HG03565 (cell line): ENCODE measurements around the gene MAPK8.

Source experiments
- ATAC-seq: cut with Tn5 transposase; IDR thresholded peaks from one replicate; pipeline ENCODE4 v1.9.1; 2021; ENCODE audit warnings: mild to moderate bottlenecking, moderate library complexity; ENCODE audit not compliant: unreplicated experiment

Gene MAPK8

DNA sequence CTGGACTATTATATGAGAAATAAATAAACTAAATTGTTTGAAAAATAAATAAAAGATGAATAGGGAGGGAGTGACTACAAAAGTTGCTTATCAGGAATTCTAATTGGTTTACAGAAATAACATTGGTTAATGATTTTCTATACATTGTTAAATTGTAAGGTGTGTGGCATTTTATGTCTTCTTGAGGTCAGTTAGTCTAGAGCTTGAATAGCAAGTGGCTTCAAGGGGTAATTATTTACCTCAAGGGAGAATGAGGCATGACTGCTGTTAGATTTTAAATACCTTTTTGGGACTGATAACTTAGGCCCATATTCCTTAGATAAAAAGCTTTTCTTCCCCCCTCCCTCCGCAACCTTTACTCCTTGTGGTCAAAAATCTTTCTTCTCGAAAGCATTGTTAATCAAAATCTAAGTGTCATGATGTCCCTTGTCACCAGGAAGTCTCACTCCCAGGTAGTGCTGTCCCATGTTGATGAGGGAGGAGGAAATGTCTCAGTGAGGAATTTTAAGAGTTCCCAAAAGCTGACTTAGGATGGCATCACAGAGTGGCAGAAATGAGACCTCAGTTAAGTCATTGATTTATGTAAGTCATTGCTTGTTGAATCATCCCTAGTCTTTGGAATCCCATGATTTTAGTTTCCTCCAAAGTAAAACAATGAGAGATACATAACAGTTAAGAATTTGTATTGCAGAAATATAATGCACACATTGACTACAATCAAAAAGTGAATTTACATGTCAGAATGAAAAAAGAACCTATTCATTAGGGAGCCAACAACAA, 71.5 kb downstream of the MAPK8 start:
- no peak for ATAC-seq

GRCh38 chr10:48378675-48379074, 72.2 kb downstream of the MAPK8 start:
- ATAC-seq: no peak

DNA sequence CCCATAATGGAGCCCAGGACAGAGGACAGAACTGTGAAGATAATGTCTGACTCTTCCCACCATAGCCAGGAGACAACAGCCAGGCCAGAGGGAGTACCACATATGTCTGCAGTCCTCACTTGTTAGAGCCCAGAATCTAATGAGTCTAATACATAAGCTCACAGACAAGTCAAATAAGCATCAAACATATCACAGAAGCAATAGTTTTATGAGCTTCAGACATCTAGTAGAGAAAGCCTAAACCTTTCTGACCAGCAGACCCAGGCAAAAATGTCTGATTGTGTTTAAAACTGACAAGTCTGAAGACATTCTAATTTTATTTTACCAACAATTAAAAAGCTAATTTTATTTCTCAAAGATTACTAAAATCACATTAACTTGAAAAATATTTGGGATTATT, 75.5 kb downstream of the MAPK8 start:
- ATAC-seq: no peak

DNA sequence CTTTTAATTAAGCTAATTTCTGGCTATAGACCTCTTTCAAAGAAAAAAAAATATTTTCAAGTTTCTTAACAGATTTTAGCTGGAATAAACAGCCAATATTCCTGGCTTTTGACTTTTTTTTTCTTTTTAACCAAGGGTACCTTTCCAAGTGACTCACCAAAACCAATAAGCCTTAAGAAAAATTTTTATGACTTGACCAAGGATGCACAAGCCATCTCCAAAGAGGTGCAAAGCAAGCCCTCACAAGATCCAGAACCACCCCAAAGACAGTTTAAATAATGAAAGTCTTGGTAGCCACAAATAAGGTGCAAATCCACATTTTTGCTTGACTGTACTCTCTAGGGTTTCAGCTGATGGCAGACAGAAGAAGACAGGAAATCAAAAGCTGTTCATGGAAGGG, 76.5 kb downstream of the MAPK8 start:
- ATAC-seq: no peak

- no peak for ATAC-seq
Measured at GRCh38 chr10:48383393-48383792, 76.9 kb downstream of the MAPK8 start.

GRCh38 chr10:48384699-48384982, 78.2 kb downstream of the MAPK8 start:
- ATAC-seq: no peak

- no peak for ATAC-seq
Measured at GRCh38 chr10:48389272-48389671, 82.8 kb downstream of the MAPK8 start.

- no peak for ATAC-seq
Measured at GRCh38 chr10:48389846-48390557, 83.5 kb downstream of the MAPK8 start.

DNA sequence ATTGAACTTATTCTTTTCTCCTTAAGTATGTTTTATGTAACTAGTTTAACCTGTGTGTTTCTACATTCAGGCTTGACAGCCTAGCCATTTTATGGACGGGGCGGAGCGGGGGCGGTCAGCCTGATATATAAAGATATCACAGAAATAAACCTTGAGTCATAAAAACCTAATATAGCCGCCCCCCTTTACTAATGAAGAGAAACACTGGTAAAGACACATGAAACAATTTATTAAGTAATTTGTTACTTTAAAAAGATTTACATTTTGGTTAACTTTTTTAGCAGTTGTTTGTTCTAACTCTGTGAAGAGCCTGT, 84.0 kb downstream of the MAPK8 start:
- no peak for ATAC-seq

GRCh38 chr10:48390933-48391845, 84.7 kb downstream of the MAPK8 start:
- peak; percentile 53 for ATAC-seq

DNA sequence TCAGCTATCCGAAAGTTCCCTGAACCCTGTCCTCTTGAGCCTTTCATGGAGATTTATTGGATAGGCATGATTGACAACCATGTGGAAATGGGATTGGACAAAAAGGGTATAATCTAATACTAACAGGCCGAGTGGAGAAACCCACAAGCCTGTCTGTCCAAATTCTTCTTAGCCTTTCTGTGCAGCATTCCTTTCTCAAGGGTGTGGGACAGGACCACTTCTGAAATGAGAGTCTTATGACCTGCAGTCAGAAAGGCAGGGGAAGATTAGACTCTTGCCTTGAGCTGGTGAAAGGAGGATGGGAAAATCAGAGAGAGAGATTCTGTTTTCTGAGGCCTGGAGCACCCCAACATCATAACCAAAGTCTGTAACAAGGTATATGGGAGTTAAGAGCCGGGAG, 85.5 kb downstream of the MAPK8 start:
- ATAC-seq: no peak

GRCh38 chr10:48398261-48398660, 91.8 kb downstream of the MAPK8 start:
- no peak for ATAC-seq

DNA sequence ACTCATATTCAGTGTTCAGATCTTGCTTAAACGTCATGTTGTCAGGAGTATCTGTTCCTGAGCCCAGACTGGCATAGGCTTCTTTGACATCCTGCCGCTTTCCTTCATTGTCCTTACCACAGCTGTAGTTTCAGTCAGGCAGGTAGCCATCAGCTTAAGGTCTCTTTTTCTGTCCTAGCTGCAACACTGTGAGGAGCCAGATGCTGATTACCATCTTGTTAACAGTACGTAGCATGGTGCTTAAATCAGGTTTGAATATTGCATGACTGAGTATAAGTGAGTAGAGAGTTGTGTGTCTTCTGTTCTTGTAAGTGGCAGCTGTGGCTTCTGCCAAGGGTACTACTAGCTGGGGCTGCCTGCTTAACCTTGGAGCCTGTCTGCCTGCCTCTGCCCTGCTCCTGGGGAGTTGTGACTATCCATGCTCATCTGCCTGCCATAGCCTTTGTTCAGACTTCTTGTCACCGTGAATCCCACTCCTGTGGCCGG, 92.6 kb downstream of the MAPK8 start:
- no peak for ATAC-seq

- ATAC-seq: no peak
Measured at GRCh38 chr10:48399551-48399950, 93.1 kb downstream of the MAPK8 start.

DNA sequence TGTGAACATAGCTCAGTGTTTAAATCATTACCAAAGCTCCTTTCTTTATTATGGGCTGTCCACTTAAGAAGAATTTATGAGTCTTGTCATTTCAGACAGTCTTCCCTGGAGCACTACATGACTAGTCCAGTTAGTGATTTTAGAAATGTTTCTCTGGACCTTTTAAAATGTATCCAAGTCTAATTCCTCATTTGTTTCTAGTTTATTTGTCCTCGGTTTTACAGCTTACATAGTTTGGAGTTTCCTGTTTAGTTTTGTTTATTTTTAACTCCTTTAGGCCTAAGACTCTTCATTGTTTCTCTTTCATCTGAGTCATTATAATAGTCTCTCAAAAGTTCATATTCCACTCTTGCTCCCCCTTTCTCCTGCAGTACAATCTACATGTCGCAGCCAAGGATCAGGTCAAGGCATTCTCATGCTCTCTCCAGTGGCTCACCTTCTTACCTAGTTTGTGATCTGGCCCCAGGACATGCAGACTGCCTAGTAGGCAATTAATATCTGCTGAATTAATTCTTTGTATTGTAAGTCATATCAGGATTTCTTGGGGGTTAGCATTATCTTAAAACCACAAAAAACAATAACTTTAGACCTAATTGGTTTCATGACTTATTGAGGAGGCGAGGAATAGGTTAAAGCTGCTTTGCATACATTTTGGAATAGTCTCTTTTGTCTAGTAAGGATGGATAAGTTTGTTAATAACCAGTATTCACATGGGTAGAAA, 93.8 kb downstream of the MAPK8 start:
- no peak for ATAC-seq

GRCh38 chr10:48400850-48401220, 94.4 kb downstream of the MAPK8 start:
- no peak for ATAC-seq

DNA sequence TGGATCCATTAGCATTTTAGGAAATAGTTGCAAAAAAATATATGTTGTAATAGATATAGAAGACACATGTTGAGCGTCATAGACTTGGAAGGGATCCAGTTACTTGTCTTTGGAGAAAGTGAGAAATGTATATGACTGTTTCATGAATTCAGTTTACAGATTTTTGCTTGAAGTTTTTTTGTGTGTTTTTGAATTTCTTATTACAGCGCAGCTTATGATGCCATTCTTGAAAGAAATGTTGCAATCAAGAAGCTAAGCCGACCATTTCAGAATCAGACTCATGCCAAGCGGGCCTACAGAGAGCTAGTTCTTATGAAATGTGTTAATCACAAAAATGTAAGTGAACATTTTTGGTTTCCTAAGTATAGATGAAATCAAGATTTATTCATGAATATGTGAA, 98.2 kb downstream of the MAPK8 start:
- no peak for ATAC-seq

- no peak for ATAC-seq
Measured at GRCh38 chr10:48406204-48406603, 99.7 kb downstream of the MAPK8 start.

- no peak for ATAC-seq
Measured at GRCh38 chr10:48406658-48407057, 100.2 kb downstream of the MAPK8 start.

- ATAC-seq: no peak
Measured at GRCh38 chr10:48410503-48410902, 104.0 kb downstream of the MAPK8 start.

GRCh38 chr10:48411510-48411909, 105.0 kb downstream of the MAPK8 start:
- no peak for ATAC-seq
